ENCODE data around the gene SPZ1.
"Not testable (repeated sequence)": the region's sequence is repeated elsewhere in the genome, so short reads cannot be mapped to it uniquely, and the experiment has no call there.

The SPZ1 gene

GRCh38 chr5:80319702-80320101, at the start of gene SPZ1:
TSS of gene SPZ1 (plus strand) at chr5:80320002. CDS start at chr5:80320216, 214 bp downstream.
- no peak within 1 kb of the TSS for H3K4me3 ChIP-seq (replicated peaks; ENCODE audit: low read depth, low read length)
- TF ChIP-seq CTCF (IDR thresholded peaks at IDR 0.05; ENCODE audit: insufficient read depth, low read length, poor library complexity, severe bottlenecking) = no peak
- H3K36me3 ChIP-seq (ENCODE audit: control insufficient read depth, insufficient read depth, low read length) = no peaks in the 10 kb centered on the region
- no peak for DNase-seq (ENCODE audit: extremely low read depth, insufficient read length)
- no peaks in the 10 kb centered on the region; the same call in 1 of the 2 replicates for H3K27me3 ChIP-seq (replicated peaks; ENCODE audit: control insufficient read depth, insufficient read depth, low read length)

GRCh38 chr5:80270543-80270942, 49.3 kb upstream of the SPZ1 start:
- not testable (repeated sequence) for H3K27me3 ChIP-seq (replicated peaks; ENCODE audit: control insufficient read depth, insufficient read depth, low read length); DNase-seq (ENCODE audit: extremely low read depth, insufficient read length); H3K4me3 ChIP-seq (replicated peaks; ENCODE audit: low read depth, low read length); H3K36me3 ChIP-seq (ENCODE audit: control insufficient read depth, insufficient read depth, low read length)

- peak; percentile 32 for TF ChIP-seq CTCF (IDR thresholded peaks at IDR 0.05; ENCODE audit: insufficient read depth, low read length, poor library complexity, severe bottlenecking)
- Histone ChIP-seq H3K36me3 (ENCODE audit: control insufficient read depth, insufficient read depth, low read length) (no peaks in the 10 kb centered on the region), H3K27me3 (replicated peaks; ENCODE audit: control insufficient read depth, insufficient read depth, low read length) (no peaks in the 10 kb centered on the region), H3K4me3 (replicated peaks; ENCODE audit: low read depth, low read length) (no peak overlapping the region)
- DNase-seq (ENCODE audit: extremely low read depth, insufficient read length) = no peak
Measured at GRCh38 chr5:80275347-80275746, 44.5 kb upstream of the SPZ1 start.

- Histone ChIP-seq H3K36me3 (ENCODE audit: control insufficient read depth, insufficient read depth, low read length) (no peaks in the 10 kb centered on the region), H3K4me3 (replicated peaks; ENCODE audit: low read depth, low read length) (no peak overlapping the region), H3K27me3 (replicated peaks; ENCODE audit: control insufficient read depth, insufficient read depth, low read length) (no peaks in the 10 kb centered on the region)
- TF ChIP-seq CTCF (IDR thresholded peaks at IDR 0.05; ENCODE audit: insufficient read depth, low read length, poor library complexity, severe bottlenecking) = no peak
- DNase-seq (ENCODE audit: extremely low read depth, insufficient read length) = no peak
Measured at GRCh38 chr5:80276186-80276585, 43.6 kb upstream of the SPZ1 start.

- no peaks in the 10 kb centered on the region for H3K27me3 ChIP-seq (replicated peaks; ENCODE audit: control insufficient read depth, insufficient read depth, low read length)
- TF ChIP-seq CTCF (IDR thresholded peaks at IDR 0.05; ENCODE audit: insufficient read depth, low read length, poor library complexity, severe bottlenecking) = no peak
- no peak for DNase-seq (ENCODE audit: extremely low read depth, insufficient read length)
- no peaks in the 10 kb centered on the region for H3K36me3 ChIP-seq (ENCODE audit: control insufficient read depth, insufficient read depth, low read length)
- H3K4me3 ChIP-seq (replicated peaks; ENCODE audit: low read depth, low read length) = no peak overlapping the region
Measured at GRCh38 chr5:80277191-80277590, 42.6 kb upstream of the SPZ1 start.

GRCh38 chr5:80282054-80282453, 37.7 kb upstream of the SPZ1 start:
- Histone ChIP-seq H3K36me3 (ENCODE audit: control insufficient read depth, insufficient read depth, low read length) (no peaks in the 10 kb centered on the region), H3K27me3 (replicated peaks; ENCODE audit: control insufficient read depth, insufficient read depth, low read length) (no peaks in the 10 kb centered on the region), H3K4me3 (replicated peaks; ENCODE audit: low read depth, low read length) (no peak overlapping the region)
- DNase-seq (ENCODE audit: extremely low read depth, insufficient read length) = no peak
- TF ChIP-seq CTCF (IDR thresholded peaks at IDR 0.05; ENCODE audit: insufficient read depth, low read length, poor library complexity, severe bottlenecking) = no peak

All from GM06990 (cell line).